Loucy (cell line): Measurements from ENCODE around the gene SLC22A9.
"Not testable (repeated sequence)": the region's sequence is repeated elsewhere in the genome, so short reads cannot be mapped to it uniquely, and the experiment has no call there.

Source experiments
- H2AFZ ChIP-seq: fragments of 200-600 bp; sonication (generic); 2 replicates; pipeline ENCODE4 v1.6.0; 2016; ENCODE audit warnings: antibody characterized with exemption, mild to moderate bottlenecking, low read length, moderate library complexity
- H3F3A ChIP-seq: fragments of 200-600 bp; 2 replicates; pipeline ENCODE4 v1.6.0; 2016; ENCODE audit warnings: antibody characterized with exemption, low read depth, mild to moderate bottlenecking
- H3K27me3 ChIP-seq: fragments of 200-600 bp; sonication (generic); 2 replicates; pipeline ENCODE4 v1.6.1; 2014; ENCODE audit warnings: low read length, mild to moderate bottlenecking; ENCODE audit not compliant: insufficient read depth, poor library complexity, severe bottlenecking
- H3K36me3 ChIP-seq: fragments of 200-600 bp; sonication (generic); 2 replicates; pipeline ENCODE4 v1.6.1; 2016; ENCODE audit warnings: low read length; ENCODE audit not compliant: insufficient read depth
- H3K4me1 ChIP-seq: fragments of 200-600 bp; sonication (generic); 2 replicates; pipeline ENCODE4 v1.5.1; 2014; ENCODE audit warnings: low read length, mild to moderate bottlenecking; ENCODE audit not compliant: insufficient read depth, poor library complexity, severe bottlenecking
- H3K4me2 ChIP-seq: fragments of 200-600 bp; sonication (generic); 2 replicates; pipeline ENCODE4 v1.6.0; 2014; ENCODE audit warnings: antibody characterized with exemption, low read length, low read depth, mild to moderate bottlenecking; ENCODE audit not compliant: poor library complexity, severe bottlenecking
- H3K4me3 ChIP-seq: fragments of 200-600 bp; sonication (generic); 2 replicates; pipeline ENCODE4 v1.5.1; 2014; ENCODE audit warnings: low read length, mild to moderate bottlenecking, mixed read lengths; ENCODE audit not compliant: poor library complexity, severe bottlenecking
- H3K79me2 ChIP-seq: fragments of 200-600 bp; sonication (generic); 2 replicates; pipeline ENCODE4 v1.6.1; 2014; ENCODE audit warnings: low read length; ENCODE audit not compliant: insufficient read depth
- H3K9ac ChIP-seq: fragments of 200-600 bp; sonication (generic); 2 replicates; pipeline ENCODE4 v1.6.0; 2014; ENCODE audit warnings: mild to moderate bottlenecking, low read depth, low read length, moderate library complexity; ENCODE audit not compliant: poor library complexity, severe bottlenecking
- H3K9me2 ChIP-seq: fragments of 200-600 bp; sonication (generic); replicated peaks from 2 replicates; pipeline ENCODE4 v1.6.1; 2016; ENCODE audit warnings: low read depth, low read length, mixed read lengths
- H3K9me3 ChIP-seq: fragments of 200-600 bp; sonication (generic); 2 replicates; pipeline ENCODE4 v1.6.1; 2014; ENCODE audit warnings: mild to moderate bottlenecking, antibody characterized with exemption, low read length, low read depth; ENCODE audit not compliant: insufficient read depth
- H4K20me1 ChIP-seq: fragments of 200-600 bp; sonication (generic); 2 replicates; pipeline ENCODE4 v1.6.0; 2014; ENCODE audit warnings: antibody characterized with exemption, low read length, mild to moderate bottlenecking; ENCODE audit not compliant: insufficient read depth, poor library complexity, severe bottlenecking
- CTCF ChIP-seq: fragments of 200-600 bp; sonication (generic); conservative IDR thresholded peaks from 2 replicates; pipeline ENCODE4 v1.5.1; 2014; ENCODE audit warnings: mild to moderate bottlenecking, antibody characterized with exemption, low read length
- EZH2phosphoT487 ChIP-seq: fragments of 200-600 bp; IDR thresholded peaks from 2 replicates; pipeline ENCODE4 v1.6.1; 2018; ENCODE audit warnings: antibody characterized with exemption, mild to moderate bottlenecking, moderate library complexity, borderline replicate concordance

SLC22A9 gene

GRCh38 chr11:63427971-63428508 is 58.5 kb downstream of the SLC22A9 start:
- Histone ChIP-seq H4K20me1 (no peaks in the 10 kb centered on the region), H3K4me3 (no peak overlapping the region), H3K27me3 (no peaks in the 10 kb centered on the region), H3K9me3 (no peaks in the 10 kb centered on the region; the same call in 1 of the 2 replicates), H3K9me2 (no peaks in the 10 kb centered on the region), H3K4me1 (no peaks in the 10 kb centered on the region), H2AFZ (no peak overlapping the region), H3K36me3 (no peaks in the 10 kb centered on the region), H3K9ac (no peak overlapping the region), H3K4me2 (no peak overlapping the region), H3F3A (no peaks in the 10 kb centered on the region), H3K79me2 (no peaks in the 10 kb centered on the region)
- TF ChIP-seq EZH2phosphoT487 (no peak), CTCF (peak; percentile 28; the same call in 1 of the 2 replicates)

- not testable (repeated sequence) for H3K4me2 ChIP-seq, H3F3A ChIP-seq, H3K36me3 ChIP-seq, H3K4me1 ChIP-seq, H3K79me2 ChIP-seq, H2AFZ ChIP-seq, H3K9me3 ChIP-seq, H3K4me3 ChIP-seq, H3K9ac ChIP-seq, H3K27me3 ChIP-seq, H3K9me2 ChIP-seq, H4K20me1 ChIP-seq
These were observed 61.1 kb downstream of the SLC22A9 start for GRCh38 chr11:63430731-63431130.

- H3K4me1 ChIP-seq, H3K4me3 ChIP-seq, H2AFZ ChIP-seq, H4K20me1 ChIP-seq, H3K79me2 ChIP-seq, H3K4me2 ChIP-seq, H3K9me3 ChIP-seq, H3F3A ChIP-seq, H3K9me2 ChIP-seq, H3K9ac ChIP-seq, H3K36me3 ChIP-seq, H3K27me3 ChIP-seq: not testable (repeated sequence)
These were observed 65.8 kb downstream of the SLC22A9 start for GRCh38 chr11:63435351-63435750.

GRCh38 chr11:63435831-63436230 is 66.2 kb downstream of the SLC22A9 start:
- H3K36me3 ChIP-seq, H3F3A ChIP-seq, H3K4me3 ChIP-seq, H3K9me3 ChIP-seq, H3K9me2 ChIP-seq, H3K4me2 ChIP-seq, H4K20me1 ChIP-seq, H3K79me2 ChIP-seq, H3K4me1 ChIP-seq, H3K27me3 ChIP-seq, H3K9ac ChIP-seq, H2AFZ ChIP-seq: not testable (repeated sequence)

GRCh38 chr11:63443714-63444113 is 74.1 kb downstream of the SLC22A9 start:
- H3F3A ChIP-seq = no peaks in the 10 kb centered on the region
- no peak for TF ChIP-seq EZH2phosphoT487
- no peak for TF ChIP-seq CTCF
- H3K79me2 ChIP-seq = no peaks in the 10 kb centered on the region
- no peak overlapping the region for H2AFZ ChIP-seq
- H3K4me1 ChIP-seq = peaks cover 12% of the 10 kb centered on the region
- H3K36me3 ChIP-seq = no peaks in the 10 kb centered on the region
- H3K4me2 ChIP-seq = no peak overlapping the region
- H3K4me3 ChIP-seq = no peak overlapping the region
- no peaks in the 10 kb centered on the region for H3K9me3 ChIP-seq
- no peaks in the 10 kb centered on the region for H4K20me1 ChIP-seq
- H3K9ac ChIP-seq = no peak overlapping the region
- H3K27me3 ChIP-seq = no peaks in the 10 kb centered on the region
- H3K9me2 ChIP-seq = no peaks in the 10 kb centered on the region
